ENCODE results near the gene NCOA3.

DNA sequence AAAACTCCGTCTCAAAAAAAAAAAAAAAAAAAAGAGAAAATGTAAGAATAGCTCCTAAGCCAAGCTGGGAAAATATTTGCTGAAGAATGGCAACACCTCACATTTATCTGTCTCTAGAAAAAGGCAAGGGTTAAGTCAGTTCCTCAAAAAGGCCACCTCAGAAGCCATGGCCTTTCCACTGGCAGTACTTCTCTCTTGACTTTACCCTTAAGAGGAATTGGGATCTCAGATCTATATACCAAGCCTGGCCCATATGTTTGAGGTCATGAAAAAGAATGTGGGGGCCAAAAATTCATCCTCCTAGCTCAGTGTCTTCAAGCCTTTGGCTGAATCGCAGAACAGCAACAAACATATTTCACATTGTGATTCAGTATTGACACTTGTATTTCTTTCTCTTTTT, 10.9 kb upstream of the NCOA3 start:
- no peak for TF ChIP-seq EZH2phosphoT487 (IDR thresholded peaks at IDR 0.05; ENCODE audit: borderline replicate concordance, low read length)
- TF ChIP-seq, protein P1, sequence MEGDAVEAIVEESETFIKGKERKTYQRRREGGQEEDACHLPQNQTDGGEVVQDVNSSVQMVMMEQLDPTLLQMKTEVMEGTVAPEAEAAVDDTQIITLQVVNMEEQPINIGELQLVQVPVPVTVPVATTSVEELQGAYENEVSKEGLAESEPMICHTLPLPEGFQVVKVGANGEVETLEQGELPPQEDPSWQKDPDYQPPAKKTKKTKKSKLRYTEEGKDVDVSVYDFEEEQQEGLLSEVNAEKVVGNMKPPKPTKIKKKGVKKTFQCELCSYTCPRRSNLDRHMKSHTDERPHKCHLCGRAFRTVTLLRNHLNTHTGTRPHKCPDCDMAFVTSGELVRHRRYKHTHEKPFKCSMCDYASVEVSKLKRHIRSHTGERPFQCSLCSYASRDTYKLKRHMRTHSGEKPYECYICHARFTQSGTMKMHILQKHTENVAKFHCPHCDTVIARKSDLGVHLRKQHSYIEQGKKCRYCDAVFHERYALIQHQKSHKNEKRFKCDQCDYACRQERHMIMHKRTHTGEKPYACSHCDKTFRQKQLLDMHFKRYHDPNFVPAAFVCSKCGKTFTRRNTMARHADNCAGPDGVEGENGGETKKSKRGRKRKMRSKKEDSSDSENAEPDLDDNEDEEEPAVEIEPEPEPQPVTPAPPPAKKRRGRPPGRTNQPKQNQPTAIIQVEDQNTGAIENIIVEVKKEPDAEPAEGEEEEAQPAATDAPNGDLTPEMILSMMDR (conservative IDR thresholded peaks at IDR 0.05; ENCODE audit: low read depth, low read length): no peak
- no peak for TF ChIP-seq EZH2 (IDR thresholded peaks at IDR 0.05; ENCODE audit: low read length, unreplicated experiment)
